Middle frontal gyrus (tissue), 1 donor: ENCODE results near the gene CCDC40.
"Not testable (repeated sequence)": the region's sequence is repeated elsewhere in the genome, so short reads cannot be mapped to it uniquely, and the experiment has no call there.

Experiments
- DNase-seq: peaks from one replicate; pipeline ENCODE4 v3.0.0-alpha.2; 2015; ENCODE audit warnings: low spot score; ENCODE audit errors: extremely low spot score

CCDC40 gene

GRCh38 chr17:80035937-80036714 is at the start of gene CCDC40:
Gene CCDC40 (plus strand): TSS chr17:80036642. CDS start chr17:80036663, 21 bp downstream.
- DNase-seq = peak; percentile 64

- no peak for DNase-seq
Measured at GRCh38 chr17:79987187-79987934, 49.1 kb upstream of the CCDC40 start.

- no peak for DNase-seq
Measured at GRCh38 chr17:79987935-79988184, 48.6 kb upstream of the CCDC40 start.

- DNase-seq = no peak
Measured at GRCh38 chr17:79988185-79988971, 48.1 kb upstream of the CCDC40 start.

GRCh38 chr17:79989106-79989835 is 47.2 kb upstream of the CCDC40 start:
- no peak for DNase-seq

- DNase-seq = no peak
Measured at GRCh38 chr17:79990051-79990592, 46.3 kb upstream of the CCDC40 start.

GRCh38 chr17:79990704-79991103 is 45.7 kb upstream of the CCDC40 start:
- no peak for DNase-seq

GRCh38 chr17:79991140-79991923 is 45.1 kb upstream of the CCDC40 start:
- DNase-seq = peak; percentile 47

GRCh38 chr17:79991924-79992648 is 44.4 kb upstream of the CCDC40 start:
- DNase-seq = no peak

GRCh38 chr17:79992649-79993389 is 43.6 kb upstream of the CCDC40 start:
- DNase-seq = no peak

- no peak for DNase-seq
Measured at GRCh38 chr17:79993390-79994227, 42.8 kb upstream of the CCDC40 start.

GRCh38 chr17:79994228-79994569 is 42.2 kb upstream of the CCDC40 start:
- not testable (repeated sequence) for DNase-seq

GRCh38 chr17:79994602-79995001 is 41.8 kb upstream of the CCDC40 start:
- no peak for DNase-seq

- DNase-seq = no peak
Measured at GRCh38 chr17:79995696-79996095, 40.7 kb upstream of the CCDC40 start.

- no peak for DNase-seq
Measured at GRCh38 chr17:79996291-79996690, 40.2 kb upstream of the CCDC40 start.

GRCh38 chr17:79997011-79997660 is 39.3 kb upstream of the CCDC40 start:
- no peak for DNase-seq

- no peak for DNase-seq
Measured at GRCh38 chr17:80000136-80000535, 36.3 kb upstream of the CCDC40 start.
